CD4-positive, alpha-beta memory T cell (primary cell): ENCODE results near the gene FHAD1. TPM values are rescaled to one million over a fixed set of nuclear protein-coding genes. Genes with fewer than 3 reads are reported as not detected.
A peak's percentile ranks its signal among the peaks of the same experiment; 100 is the strongest.

Experiments
- CTCF ChIA-PET: fragments of 350-600 bp; sonication (Branson Sonifier 250); formaldehyde crosslinking; loops from one replicate; lab custom pipeline; 2021; ENCODE audit warnings: inconsistent platforms; ENCODE audit not compliant: partially characterized antibody; lab: Charles Lee
- POLR2A ChIA-PET: fragments of 350-600 bp; sonication (Branson Sonifier 250); formaldehyde crosslinking; loops from one replicate; lab custom pipeline; 2021; ENCODE audit not compliant: partially characterized antibody; lab: Charles Lee
- DNase-seq, 5 donors: peaks; one replicate each; pipeline versions ENCODE4 v3.0.0 to v3.0.0-alpha.2; 2020 to 2022; ENCODE audit warnings: mixed read lengths in 1 of 5
- H3K27ac ChIP-seq: one replicate; pipeline ENCODE4 v1.7.0; 2013; ENCODE audit warnings: low read depth, low read length
- H3K27me3 ChIP-seq: 2 replicates; pipeline ENCODE4 v1.7.0; 2013; ENCODE audit warnings: mild to moderate bottlenecking, low read length, moderate library complexity; ENCODE audit not compliant: insufficient read depth
- H3K36me3 ChIP-seq: 2 replicates; pipeline ENCODE4 v1.7.0; 2013; ENCODE audit warnings: mild to moderate bottlenecking, low read length, moderate library complexity; ENCODE audit not compliant: insufficient read depth
- H3K4me1 ChIP-seq: 2 replicates; pipeline ENCODE4 v1.7.0; 2013; ENCODE audit warnings: mild to moderate bottlenecking, low read length, moderate library complexity; ENCODE audit not compliant: insufficient read depth
- H3K4me3 ChIP-seq, 2 donors: one replicate each; pipeline ENCODE4 v1.7.0; 2013; ENCODE audit warnings: low read length in 2 of 2, mild to moderate bottlenecking in 1 of 2
- H3K9me3 ChIP-seq, 2 donors: one replicate each; pipeline ENCODE4 v1.7.0; 2013; ENCODE audit warnings: low read length in 2 of 2, control low read depth in 1 of 2; ENCODE audit not compliant: control insufficient read depth in 1 of 2
- H3K27ac Mint-ChIP-seq, 7 donors: one replicate each; pipeline ENCODE4 v1.8.0; 2020 to 2021; ENCODE audit warnings: mixed read lengths in 7 of 7, mild to moderate bottlenecking in 6 of 7, inconsistent platforms in 3 of 7, moderate library complexity in 3 of 7
- H3K27me3 Mint-ChIP-seq, 2 donors: one replicate each; pipeline ENCODE4 v1.8.0; 2020 to 2021; ENCODE audit warnings: mixed read lengths in 2 of 2
- H3K36me3 Mint-ChIP-seq, 2 donors: one replicate each; pipeline ENCODE4 v1.8.0; 2020 to 2021; ENCODE audit warnings: mixed read lengths in 2 of 2, inconsistent platforms in 1 of 2, mild to moderate bottlenecking in 1 of 2
- H3K4me1 Mint-ChIP-seq, 4 donors: one replicate each; pipeline ENCODE4 v1.8.0; 2020 to 2021; ENCODE audit warnings: mixed read lengths in 4 of 4, mild to moderate bottlenecking in 1 of 4
- H3K4me3 Mint-ChIP-seq, 8 donors: one replicate each; pipeline ENCODE4 v1.8.0; 2020 to 2021; ENCODE audit warnings: mixed read lengths in 8 of 8, mild to moderate bottlenecking in 7 of 8, moderate library complexity in 6 of 8, inconsistent platforms in 3 of 8
- H3K9me3 Mint-ChIP-seq, 8 donors: one replicate each; pipeline ENCODE4 v1.8.0; 2020 to 2021; ENCODE audit warnings: mixed read lengths in 8 of 8, mild to moderate bottlenecking in 5 of 8, inconsistent platforms in 3 of 8, moderate library complexity in 1 of 8
- intact Hi-C: fragments of 100-400 bp; cut with micrococcal nuclease; formaldehyde crosslinking; loops from one replicate; pipeline ENCODE4 v1.15.1; 2023
- polyA plus RNA-seq, 2 donors: library from polyadenylated mRNA; unstranded; fragments of 300-500 nt; fragmentation: Illumina TruSeq; gene quantifications; one replicate each; pipeline ENCODE4 v1.2.3, GENCODE V29; 2021
- total RNA-seq, 2 experiments: library from RNA; stranded (reverse); gene quantifications; one replicate each; pipeline ENCODE4 v1.2.3, GENCODE V29; 2021

The FHAD1 gene
- total and polyA plus RNA-seq, 4 experiments from 2014 or later, result 0.03 TPM; not detected in 3

GRCh38 chr1:15424146-15424667, 177.2 kb downstream of the FHAD1 start:
- H3K4me3 ChIP-seq, result no peak overlapping the region
- ChIA-PET POLR2A (no interaction called here), CTCF (interaction anchor here (1.1 to 2.7 kb wide), 2 partner anchors 10 to 100 kb away, joined by 3 to 10 read pairs; no protein-coding TSS in a partner anchor)
- peaks cover 13% of the 10 kb centered on the region for H3K4me1 ChIP-seq
- Mint-ChIP-seq H3K27me3 (no peaks in the 10 kb centered on the region), H3K27ac (peak overlapping the region in 6 of 7 donors; percentile 24 to 85 (median 77)), H3K36me3 (peaks cover 21 to 52% of the 10 kb centered on the region in 2 donors), H3K4me1 (peaks cover 5 to 30% (median 13%) of the 10 kb centered on the region in 4 donors), H3K9me3 (no peaks in the 10 kb centered on the region), H3K4me3 (no peak overlapping the region)
- no peaks in the 10 kb centered on the region for H3K27me3 ChIP-seq
- H3K27ac ChIP-seq, result no peak overlapping the region
- intact Hi-C loops, result no loop called here
- H3K36me3 ChIP-seq, result peaks cover 9% of the 10 kb centered on the region
- no peaks in the 10 kb centered on the region for H3K9me3 ChIP-seq
- DNase-seq, result no peak

- H3K9me3 Mint-ChIP-seq, result no peaks in the 10 kb centered on the region
- Histone ChIP-seq H3K4me1 (peaks cover 6% of the 10 kb centered on the region), H3K27ac (no peak overlapping the region), H3K9me3 (no peaks in the 10 kb centered on the region), H3K4me3 (no peak overlapping the region), H3K36me3 (peaks cover 9% of the 10 kb centered on the region), H3K27me3 (no peaks in the 10 kb centered on the region)
- intact Hi-C loops, result no loop called here
- no peak for DNase-seq
- peaks cover 3 to 24% (median 11%) of the 10 kb centered on the region in 4 donors for H3K4me1 Mint-ChIP-seq
- peak overlapping the region in 3 of 7 donors; percentile 13 to 84 (median 42) for H3K27ac Mint-ChIP-seq
- no peak overlapping the region for H3K4me3 Mint-ChIP-seq
- ChIA-PET POLR2A (interaction anchor here (1.5 kb wide), 1 partner anchor 101 kb away, joined by 3 read pairs; no protein-coding TSS in a partner anchor), CTCF (interaction anchor here (1.1 to 14.3 kb wide), 2 partner anchors 10 to 103 kb away, joined by 3 to 274 read pairs; no protein-coding TSS in a partner anchor)
- H3K36me3 Mint-ChIP-seq, result peaks cover 19 to 54% of the 10 kb centered on the region in 2 donors
- no peaks in the 10 kb centered on the region for H3K27me3 Mint-ChIP-seq
These were observed 178.0 kb downstream of the FHAD1 start for GRCh38 chr1:15424981-15425380.

DNA sequence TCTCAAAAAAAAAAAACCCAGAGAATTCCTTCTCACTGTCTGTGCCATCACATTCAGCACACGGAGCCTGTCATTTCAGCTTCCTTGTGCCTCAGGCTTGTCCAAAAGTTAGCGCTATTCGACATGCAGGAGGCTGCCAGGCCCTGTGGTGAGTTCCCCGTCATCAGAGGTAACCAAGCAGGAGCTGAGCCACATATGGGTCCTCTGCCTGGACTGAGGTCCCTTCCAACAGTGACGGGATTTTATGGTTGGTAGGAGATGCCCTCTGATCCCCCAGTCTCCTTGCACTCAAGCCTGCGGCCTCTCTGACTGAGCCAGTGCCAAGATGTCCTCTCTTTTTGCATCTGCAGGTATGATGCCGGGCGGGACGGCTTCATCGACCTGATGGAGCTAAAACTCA, 178.5 kb downstream of the FHAD1 start:
- DNase-seq, result no peak
- H3K36me3 Mint-ChIP-seq, result peaks cover 16 to 56% of the 10 kb centered on the region in 2 donors
- peak overlapping the region in 5 of 7 donors; percentile 22 to 87 (median 82) for H3K27ac Mint-ChIP-seq

GRCh38 chr1:15425958-15426357, 178.9 kb downstream of the FHAD1 start:
- Mint-ChIP-seq H3K36me3 (peaks cover 13 to 52% of the 10 kb centered on the region in 2 donors), H3K4me1 (peaks cover 0 to 23% (median 6%) of the 10 kb centered on the region in 4 donors), H3K27ac (peak overlapping the region; percentile 67 to 87 (median 82)), H3K4me3 (no peak overlapping the region), H3K9me3 (no peaks in the 10 kb centered on the region), H3K27me3 (no peaks in the 10 kb centered on the region)
- H3K4me1 ChIP-seq, result peaks cover 4% of the 10 kb centered on the region
- H3K9me3 ChIP-seq, result no peaks in the 10 kb centered on the region
- no peak overlapping the region for H3K4me3 ChIP-seq
- no peak for DNase-seq
- intact Hi-C loops, result no loop called here
- H3K27me3 ChIP-seq, result no peaks in the 10 kb centered on the region
- peaks cover 9% of the 10 kb centered on the region for H3K36me3 ChIP-seq
- no peak overlapping the region for H3K27ac ChIP-seq
- CTCF ChIA-PET, result interaction anchor here (14.3 kb wide), 1 partner anchor 104 kb away, joined by 274 read pairs; no protein-coding TSS in a partner anchor
- POLR2A ChIA-PET, result interaction anchor here (1.5 kb wide), 1 partner anchor 102 kb away, joined by 3 read pairs; no protein-coding TSS in a partner anchor

More for the DNA sequence above, 178.5 kb downstream of the FHAD1 start:
- Mint-ChIP-seq H3K4me1 (peaks cover 0 to 23% (median 8%) of the 10 kb centered on the region in 4 donors), H3K9me3 (no peaks in the 10 kb centered on the region), H3K27me3 (no peaks in the 10 kb centered on the region), H3K4me3 (no peak overlapping the region)
- Histone ChIP-seq H3K36me3 (peaks cover 9% of the 10 kb centered on the region), H3K27ac (no peak overlapping the region), H3K4me3 (no peak overlapping the region), H3K4me1 (peaks cover 6% of the 10 kb centered on the region), H3K27me3 (no peaks in the 10 kb centered on the region), H3K9me3 (no peaks in the 10 kb centered on the region)
- intact Hi-C loops, result no loop called here
- ChIA-PET CTCF (interaction anchor here (14.3 kb wide), 1 partner anchor 103 kb away, joined by 274 read pairs; no protein-coding TSS in a partner anchor), POLR2A (interaction anchor here (1.5 kb wide), 1 partner anchor 102 kb away, joined by 3 read pairs; no protein-coding TSS in a partner anchor)

- Histone ChIP-seq H3K4me1 (no peaks in the 10 kb centered on the region), H3K27ac (no peak overlapping the region), H3K4me3 (no peak overlapping the region), H3K36me3 (peaks cover 9% of the 10 kb centered on the region), H3K9me3 (no peaks in the 10 kb centered on the region), H3K27me3 (no peaks in the 10 kb centered on the region)
- peak overlapping the region; percentile 68 to 87 (median 82) for H3K27ac Mint-ChIP-seq
- H3K36me3 Mint-ChIP-seq, result peaks cover 12 to 47% of the 10 kb centered on the region in 2 donors
- H3K4me3 Mint-ChIP-seq, result peak overlapping the region in 1 of 8 donors; percentile 44
- H3K4me1 Mint-ChIP-seq, result peaks cover 0 to 19% (median 2%) of the 10 kb centered on the region in 4 donors
- CTCF ChIA-PET, result interaction anchor here (14.3 kb wide), 1 partner anchor 104 kb away, joined by 274 read pairs; no protein-coding TSS in a partner anchor
- intact Hi-C loops, result no loop called here
- POLR2A ChIA-PET, result no interaction called here
- H3K9me3 Mint-ChIP-seq, result no peaks in the 10 kb centered on the region
- DNase-seq, result no peak
- no peaks in the 10 kb centered on the region for H3K27me3 Mint-ChIP-seq
These were observed 179.7 kb downstream of the FHAD1 start for GRCh38 chr1:15426492-15427279.

- no peak for DNase-seq
- Histone ChIP-seq H3K9me3 (no peaks in the 10 kb centered on the region), H3K27ac (no peak overlapping the region), H3K36me3 (peaks cover 9% of the 10 kb centered on the region), H3K4me1 (no peaks in the 10 kb centered on the region), H3K27me3 (no peaks in the 10 kb centered on the region), H3K4me3 (no peak overlapping the region)
- peaks cover 12 to 45% of the 10 kb centered on the region in 2 donors for H3K36me3 Mint-ChIP-seq
- no peaks in the 10 kb centered on the region for H3K27me3 Mint-ChIP-seq
- peak overlapping the region in 4 of 7 donors; percentile 18 to 84 (median 68) for H3K27ac Mint-ChIP-seq
- intact Hi-C loops, result no loop called here
- POLR2A ChIA-PET, result no interaction called here
- H3K4me1 Mint-ChIP-seq, result peaks cover 0 to 16% (median 1%) of the 10 kb centered on the region in 4 donors
- CTCF ChIA-PET, result interaction anchor here (1.3 to 14.3 kb wide), 2 partner anchors 10 to 105 kb away, joined by 4 to 274 read pairs; no protein-coding TSS in a partner anchor
- H3K9me3 Mint-ChIP-seq, result no peaks in the 10 kb centered on the region
- H3K4me3 Mint-ChIP-seq, result no peak overlapping the region
These were observed 180.2 kb downstream of the FHAD1 start for GRCh38 chr1:15427280-15427666.
